Stomach (tissue), 9 donors: ENCODE results near the gene PLCG1. TPM values are rescaled to one million over a fixed set of nuclear protein-coding genes. Genes with fewer than 3 reads are reported as not detected.

Experiments
- DNase-seq, 2 donors: peaks; one replicate each; pipeline versions ENCODE4 v3.0.0 to v3.0.0-alpha.2; 2013 to 2019
- H3K27ac ChIP-seq, 5 donors: fragments of 200-600 bp in 4 of 5; sonication (generic) in 4 of 5; one replicate each; pipeline ENCODE4 v1.5.1; 2013 to 2019; ENCODE audit warnings: mild to moderate bottlenecking in 1 of 5, moderate library complexity in 1 of 5
- H3K27me3 ChIP-seq, 3 donors: fragments of 200-600 bp; sonication (generic); one replicate each; pipeline ENCODE4 v1.5.1; 2017 to 2019; ENCODE audit warnings: mixed run types in 1 of 3
- H3K36me3 ChIP-seq, 4 donors: fragments of 200-600 bp; sonication (generic); 1 replicate in 3 of 4; 2 replicates in 1 of 4; pipeline ENCODE4 v1.5.1; 2016 to 2019
- H3K4me1 ChIP-seq, 4 donors: fragments of 200-600 bp; sonication (generic); one replicate each; pipeline ENCODE4 v1.5.1; 2016 to 2019
- H3K4me3 ChIP-seq, 4 donors: fragments of 200-600 bp; sonication (generic) in 3 of 4; one replicate each; pipeline ENCODE4 v1.5.1; 2016 to 2019; ENCODE audit warnings: mild to moderate bottlenecking in 1 of 4
- H3K9me3 ChIP-seq, 4 donors: fragments of 200-600 bp; sonication (generic); one replicate each; pipeline ENCODE4 v1.5.1; 2016 to 2019
- CTCF ChIP-seq, 7 experiments: fragments of 450-650 bp in 4 of 7; fragments of 200-600 bp in 3 of 7; sonication (generic) in 3 of 7; IDR thresholded peaks; one replicate each; pipeline ENCODE4 v1.5.1; 2016 to 2019; ENCODE audit warnings: antibody characterized with exemption in 7 of 7, control low read depth in 2 of 7, mild to moderate bottlenecking in 1 of 7
- EP300 ChIP-seq: sonication (generic); formaldehyde crosslinking; IDR thresholded peaks from one replicate; pipeline ENCODE4 v1.6.1; 2017; ENCODE audit warnings: antibody characterized with exemption
- POLR2A ChIP-seq, 4 donors: fragments of 450-650 bp; IDR thresholded peaks; one replicate each; pipeline ENCODE4 v1.6.1; 2016; ENCODE audit warnings: antibody characterized with exemption in 4 of 4, control low read depth in 2 of 4, mild to moderate bottlenecking in 1 of 4, moderate library complexity in 1 of 4
- POLR2AphosphoS5 ChIP-seq, 3 donors: sonication (generic); formaldehyde crosslinking; IDR thresholded peaks; one replicate each; pipeline ENCODE4 v1.6.1; 2016; ENCODE audit warnings: antibody characterized with exemption in 3 of 3
- WGBS, 5 donors: extraction: QIAGEN DNeasy Blood & Tissue Kit in 3 of 5; methylation state at CpG; one replicate each; pipeline versions ENCODE4 v1.1.5 to v1.1.7; 2013 to 2018; 5-methylcytosine and 5-hydroxymethylcytosine counted together
- intact Hi-C: fragments of 100-400 bp; cut with DNase I; formaldehyde crosslinking; loops from one replicate; pipeline ENCODE4 v1.15.1; 2023; ENCODE audit warnings: low total_unique reads
- polyA plus RNA-seq, 3 donors: library from polyadenylated mRNA; stranded (reverse); fragments of 200-250 nt; gene quantifications; one replicate each; pipeline ENCODE4 v1.2.3, GENCODE V29; 2013
- total RNA-seq, 5 donors: library from RNA; depleted of rRNA; stranded (reverse); fragments of >200 nt; gene quantifications; one replicate each; pipeline versions ENCODE4 v1.1.0 to v1.2.3, GENCODE V29; 2014 to 2016
- donor health status: healthy with polysubstance abuse.
- donor health status: Bipolar disorder and iron deficiency.
- donor health status: healthy.

PLCG1 gene
- total and polyA plus RNA-seq, 8 donors = 16.3 to 576 (median 56.0) TPM

- H3K4me3 ChIP-seq = peak overlapping the region; percentile 74 to 91 (median 82)
- TF ChIP-seq POLR2AphosphoS5 (IDR thresholded peaks at IDR 0.05) (no peak), POLR2A (IDR thresholded peaks at IDR 0.05) (no peak), CTCF (IDR thresholded peaks at IDR 0.05) (no peak)
- H3K36me3 ChIP-seq = no peaks in the 10 kb centered on the region
- intact Hi-C loops = no loop called here
- H3K4me1 ChIP-seq = peaks cover 29 to 47% (median 44%) of the 10 kb centered on the region in 4 donors
- WGBS, 5 donors = 33 to 44% (median 37%) methylated on average over 23 of the region's 23 CpGs
- peak overlapping the region; percentile 93 to 98 (median 96) for H3K27ac ChIP-seq
- H3K9me3 ChIP-seq = no peaks in the 10 kb centered on the region
- DNase-seq = no peak
- H3K27me3 ChIP-seq = no peaks in the 10 kb centered on the region
Measured at GRCh38 chr20:41135888-41136679, 1.3 kb upstream of the PLCG1 start.

DNA sequence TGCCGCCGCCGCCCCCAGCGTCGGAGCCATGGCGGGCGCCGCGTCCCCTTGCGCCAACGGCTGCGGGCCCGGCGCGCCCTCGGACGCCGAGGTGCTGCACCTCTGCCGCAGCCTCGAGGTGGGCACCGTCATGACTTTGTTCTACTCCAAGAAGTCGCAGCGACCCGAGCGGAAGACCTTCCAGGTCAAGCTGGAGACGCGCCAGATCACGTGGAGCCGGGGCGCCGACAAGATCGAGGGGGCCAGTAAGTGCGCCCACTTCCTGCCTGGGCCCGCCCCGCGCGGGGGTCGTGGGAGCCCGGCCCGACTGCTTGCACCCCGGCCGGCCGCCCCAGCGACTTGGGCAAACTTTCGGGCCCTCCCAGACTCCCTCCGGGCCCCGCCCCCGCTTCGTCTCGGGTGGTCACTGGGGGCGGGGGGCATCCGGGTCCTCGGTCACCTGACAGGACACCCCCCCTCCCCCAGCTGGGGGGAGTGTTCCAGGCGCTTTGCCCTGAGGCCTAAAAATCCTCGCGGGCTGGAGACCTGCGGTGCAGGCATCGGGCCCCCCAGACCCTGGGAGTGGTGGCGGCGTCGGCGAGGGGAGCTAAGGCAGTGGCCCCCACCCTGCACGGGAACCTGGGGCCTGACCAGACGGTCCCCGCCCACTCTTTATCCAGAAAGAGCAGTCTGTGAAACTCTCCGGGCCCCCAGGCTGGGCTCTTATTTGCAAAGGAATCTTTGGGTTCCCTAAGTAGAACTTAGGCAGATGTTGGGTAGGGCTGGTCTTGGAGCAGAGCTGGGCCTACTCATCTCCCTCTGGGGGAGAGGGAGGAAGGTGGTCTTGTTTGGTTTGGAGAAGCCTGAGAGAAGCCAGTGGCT is 501 bp downstream of the PLCG1 start:
- Histone ChIP-seq H3K4me1 (peaks cover 44 to 65% (median 61%) of the 10 kb centered on the region in 4 donors), H3K27me3 (no peaks in the 10 kb centered on the region), H3K9me3 (no peaks in the 10 kb centered on the region), H3K27ac (peak overlapping the region; percentile 93 to 98 (median 96)), H3K4me3 (peak overlapping the region; percentile 74 to 91 (median 82)), H3K36me3 (no peaks in the 10 kb centered on the region)
- intact Hi-C loops = no loop called here
- WGBS, 5 donors = 1 to 3% (median 1%) methylated on average over 37 to 66 of the region's 66 CpGs
- TF ChIP-seq POLR2A (IDR thresholded peaks at IDR 0.05) = no peak
- no peak for TF ChIP-seq CTCF (IDR thresholded peaks at IDR 0.05)
- DNase-seq = peak; percentile 55 to 92

DNA sequence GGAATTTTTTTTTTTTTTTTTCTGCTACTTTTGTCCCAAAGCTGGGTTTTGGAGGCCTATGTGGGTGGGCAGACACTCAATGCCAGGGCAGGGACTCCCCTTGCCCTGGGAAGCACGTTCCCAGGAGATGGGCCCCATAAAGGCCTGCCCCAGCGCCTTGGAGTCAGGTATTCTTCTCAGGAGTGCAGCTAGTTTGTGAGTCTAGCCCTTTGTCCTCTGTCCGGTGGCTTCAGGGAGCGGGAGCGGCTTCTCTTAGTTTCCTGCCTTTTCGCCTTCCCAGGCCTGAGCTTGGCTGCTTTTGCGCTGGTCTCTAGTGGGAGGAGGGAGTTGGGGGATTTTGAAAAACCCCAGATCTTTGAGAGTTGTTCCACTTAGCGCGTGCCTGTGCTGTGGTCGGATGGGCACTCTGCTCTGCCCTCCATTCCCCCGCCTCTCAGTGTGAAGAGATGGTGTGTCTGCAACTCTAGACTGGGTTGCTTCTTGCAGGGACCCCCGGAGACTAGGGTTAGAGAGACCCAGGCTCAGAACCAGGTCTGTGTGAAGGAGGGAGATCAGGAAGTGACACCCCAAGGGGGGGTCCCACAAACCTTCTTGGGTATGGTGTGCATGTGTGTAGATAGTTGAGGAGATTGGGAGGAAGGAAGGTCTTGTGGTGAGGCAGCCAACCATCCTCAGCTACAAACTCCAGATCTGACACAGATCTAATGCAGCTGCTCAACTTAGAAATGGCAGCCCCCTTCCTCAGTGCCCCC is 1.3 kb downstream of the PLCG1 start:
- intact Hi-C loops = no loop called here
- H3K4me1 ChIP-seq = peaks cover 51 to 73% (median 68%) of the 10 kb centered on the region in 4 donors
- DNase-seq = peak in 1 of 2 donors; percentile 59

More for the DNA sequence above, 1.3 kb downstream of the PLCG1 start:
- Histone ChIP-seq H3K27me3 (no peaks in the 10 kb centered on the region), H3K27ac (peak overlapping the region; percentile 93 to 98 (median 96)), H3K9me3 (no peaks in the 10 kb centered on the region), H3K36me3 (no peaks in the 10 kb centered on the region), H3K4me3 (peak overlapping the region; percentile 74 to 91 (median 82))
- 16 to 24% (median 18%) methylated on average over 11 to 12 of the region's 12 CpGs for WGBS, 5 donors
- TF ChIP-seq POLR2A (IDR thresholded peaks at IDR 0.05) (no peak), CTCF (IDR thresholded peaks at IDR 0.05) (no peak), POLR2AphosphoS5 (IDR thresholded peaks at IDR 0.05) (no peak), EP300 (no peak)
